Fibroblast of lung (primary cell): ENCODE data around the gene FAM107B. TPM values are rescaled to one million over a fixed set of nuclear protein-coding genes. Genes with fewer than 3 reads are reported as not detected.
"Not testable (repeated sequence)": the region's sequence is repeated elsewhere in the genome, so short reads cannot be mapped to it uniquely, and the experiment has no call there.

Experiments used
- DNase-seq, 2 donors: peaks; one replicate each; pipeline versions ENCODE4 v3.0.0 to v3.0.0-alpha.2; 2010; ENCODE audit warnings: low read depth in 2 of 2
- H2AFZ ChIP-seq: 2 replicates; pipeline ENCODE4 v1.5.1; 2012; ENCODE audit warnings: low read length, control low read depth, inconsistent platforms
- H3K27ac ChIP-seq: 2 replicates; pipeline ENCODE4 v1.5.1; 2011; ENCODE audit warnings: low read length, control low read depth; ENCODE audit not compliant: insufficient read depth
- H3K27me3 ChIP-seq: 2 replicates; pipeline ENCODE4 v1.5.1; 2011; ENCODE audit warnings: mild to moderate bottlenecking, low read length; ENCODE audit not compliant: control insufficient read depth, insufficient read depth
- H3K36me3 ChIP-seq: 2 replicates; pipeline ENCODE4 v1.5.1; 2011; ENCODE audit warnings: low read length; ENCODE audit not compliant: control insufficient read depth, insufficient read depth
- H3K4me1 ChIP-seq: 2 replicates; pipeline ENCODE4 v1.5.1; 2011; ENCODE audit warnings: low read length; ENCODE audit not compliant: control insufficient read depth, insufficient read depth; ENCODE audit errors: extremely low read depth
- H3K4me2 ChIP-seq: 2 replicates; pipeline ENCODE4 v1.5.1; 2011; ENCODE audit warnings: low read length, control low read depth; ENCODE audit not compliant: insufficient read depth; ENCODE audit errors: extremely low read depth
- H3K4me3 ChIP-seq, 4 experiments: fragments of 200-600 bp in 1 of 4; sonication (generic) in 1 of 4; replicated peaks in 1 of 4; 2 replicates each; pipeline ENCODE4 v1.5.1; 2011 to 2016; ENCODE audit warnings: low read length in 4 of 4, low read depth in 3 of 4, mild to moderate bottlenecking in 3 of 4, control low read depth in 2 of 4, inconsistent platforms in 1 of 4, mixed read lengths in 1 of 4; ENCODE audit not compliant: insufficient read depth in 1 of 4; ENCODE audit errors: control extremely low read depth in 1 of 4
- H3K79me2 ChIP-seq: 2 replicates; pipeline ENCODE4 v1.5.1; 2012; ENCODE audit warnings: mild to moderate bottlenecking, low read length, inconsistent platforms; ENCODE audit not compliant: control insufficient read depth, insufficient read depth
- H3K9ac ChIP-seq: 2 replicates; pipeline ENCODE4 v1.5.1; 2011; ENCODE audit warnings: mild to moderate bottlenecking, low read length, control low read depth; ENCODE audit not compliant: insufficient read depth
- H3K9me3 ChIP-seq: 2 replicates; pipeline ENCODE4 v1.5.1; 2012; ENCODE audit warnings: low read depth, low read length; ENCODE audit not compliant: control insufficient read depth, insufficient read depth
- H4K20me1 ChIP-seq: 2 replicates; pipeline ENCODE4 v1.5.1; 2011; ENCODE audit warnings: low read length; ENCODE audit not compliant: control insufficient read depth, insufficient read depth; ENCODE audit errors: extremely low read depth
- EZH2 ChIP-seq: IDR thresholded peaks from 2 replicates; pipeline ENCODE4 v1.5.1; 2012; ENCODE audit warnings: low read length, control low read depth, mild to moderate bottlenecking; ENCODE audit errors: missing control alignments
- polyA plus RNA-seq, 2 donors: library from polyadenylated mRNA; depleted of rRNA in 1 of 2; stranded (reverse) in 1 of 2; unstranded in 1 of 2; fragments of >200 nt; gene quantifications; 2 replicates each; pipeline ENCODE4 v1.2.1, GENCODE V29; 2011 to 2012; ENCODE audit warnings: missing spikeins in 1 of 2
- total RNA-seq: library from RNA; depleted of rRNA; stranded (reverse); fragments of >200 nt; gene quantifications from 2 replicates; pipeline ENCODE4 v1.2.1, GENCODE V29; 2014
- TF ChIP-seq, protein P1 (sequence below), 2 donors: IDR thresholded peaks in 1 of 2; conservative IDR thresholded peaks in 1 of 2; 1 replicate in 1 of 2; 2 replicates in 1 of 2; pipeline ENCODE4 v1.5.1; 2011 to 2012; ENCODE audit warnings: low read length in 2 of 2, control low read depth in 1 of 2, inconsistent platforms in 1 of 2, low read depth in 1 of 2, mild to moderate bottlenecking in 1 of 2

FAM107B gene
- total and polyA plus RNA-seq, 2 donors (not counting 1 experiment from before 2014, with no cell fraction given): 29.0 to 36.0 TPM

DNA sequence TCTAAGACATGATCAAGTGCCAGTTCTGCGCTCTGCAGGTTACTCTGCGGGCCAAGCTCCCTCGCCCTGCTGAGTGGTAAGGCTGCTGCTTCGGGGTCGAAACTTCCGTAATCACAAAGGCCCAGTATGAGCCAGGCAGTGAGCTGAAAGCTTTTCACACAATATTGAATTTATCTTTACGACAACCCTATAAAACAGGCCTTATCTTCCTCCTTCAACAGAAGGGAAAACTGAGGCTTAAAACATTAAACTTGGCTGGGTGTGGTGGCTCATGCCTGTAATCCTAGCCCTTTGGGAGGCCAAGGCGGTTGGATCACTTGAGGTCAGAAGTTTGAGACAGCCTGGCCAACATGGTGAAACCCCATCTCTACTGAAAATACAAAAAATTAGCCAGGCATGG lies 83.3 kb downstream of the FAM107B start:
- DNase-seq: no peak
- H3K9me3 ChIP-seq: no peaks in the 10 kb centered on the region

GRCh38 chr10:14688606-14689005 lies 86.1 kb downstream of the FAM107B start:
- TF ChIP-seq, protein P1, sequence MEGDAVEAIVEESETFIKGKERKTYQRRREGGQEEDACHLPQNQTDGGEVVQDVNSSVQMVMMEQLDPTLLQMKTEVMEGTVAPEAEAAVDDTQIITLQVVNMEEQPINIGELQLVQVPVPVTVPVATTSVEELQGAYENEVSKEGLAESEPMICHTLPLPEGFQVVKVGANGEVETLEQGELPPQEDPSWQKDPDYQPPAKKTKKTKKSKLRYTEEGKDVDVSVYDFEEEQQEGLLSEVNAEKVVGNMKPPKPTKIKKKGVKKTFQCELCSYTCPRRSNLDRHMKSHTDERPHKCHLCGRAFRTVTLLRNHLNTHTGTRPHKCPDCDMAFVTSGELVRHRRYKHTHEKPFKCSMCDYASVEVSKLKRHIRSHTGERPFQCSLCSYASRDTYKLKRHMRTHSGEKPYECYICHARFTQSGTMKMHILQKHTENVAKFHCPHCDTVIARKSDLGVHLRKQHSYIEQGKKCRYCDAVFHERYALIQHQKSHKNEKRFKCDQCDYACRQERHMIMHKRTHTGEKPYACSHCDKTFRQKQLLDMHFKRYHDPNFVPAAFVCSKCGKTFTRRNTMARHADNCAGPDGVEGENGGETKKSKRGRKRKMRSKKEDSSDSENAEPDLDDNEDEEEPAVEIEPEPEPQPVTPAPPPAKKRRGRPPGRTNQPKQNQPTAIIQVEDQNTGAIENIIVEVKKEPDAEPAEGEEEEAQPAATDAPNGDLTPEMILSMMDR (conservative IDR thresholded peaks at IDR 0.05 in 1 of 2, IDR thresholded peaks at IDR 0.05 in 1 of 2; ENCODE audit: low read depth in 1 of 2, low read length in 2 of 2): no peak
- no peak for TF ChIP-seq EZH2
- H3K9me3 ChIP-seq: no peaks in the 10 kb centered on the region
- H3K79me2 ChIP-seq: no peaks in the 10 kb centered on the region
- no peaks in the 10 kb centered on the region for H4K20me1 ChIP-seq
- no peak overlapping the region for H3K4me3 ChIP-seq
- DNase-seq: peak; percentile 73 to 85
- H2AFZ ChIP-seq: no peak overlapping the region
- H3K27me3 ChIP-seq: no peaks in the 10 kb centered on the region
- no peak overlapping the region for H3K9ac ChIP-seq
- H3K4me2 ChIP-seq: peak overlapping the region; percentile 9
- no peak overlapping the region for H3K27ac ChIP-seq
- peaks cover 4% of the 10 kb centered on the region for H3K4me1 ChIP-seq
- no peaks in the 10 kb centered on the region for H3K36me3 ChIP-seq

More for the DNA sequence above, 83.3 kb downstream of the FAM107B start:
- Histone ChIP-seq H3K79me2 (no peaks in the 10 kb centered on the region), H3K4me1 (peaks cover 4% of the 10 kb centered on the region), H2AFZ (no peak overlapping the region), H3K27ac (no peak overlapping the region), H3K36me3 (no peaks in the 10 kb centered on the region), H4K20me1 (no peaks in the 10 kb centered on the region), H3K9ac (no peak overlapping the region), H3K4me3 (no peak overlapping the region), H3K27me3 (no peaks in the 10 kb centered on the region), H3K4me2 (no peak overlapping the region)
- TF ChIP-seq EZH2: no peak
- TF ChIP-seq, protein P1 (conservative IDR thresholded peaks at IDR 0.05 in 1 of 2, IDR thresholded peaks at IDR 0.05 in 1 of 2; ENCODE audit: low read depth in 1 of 2, low read length in 2 of 2): no peak

DNA sequence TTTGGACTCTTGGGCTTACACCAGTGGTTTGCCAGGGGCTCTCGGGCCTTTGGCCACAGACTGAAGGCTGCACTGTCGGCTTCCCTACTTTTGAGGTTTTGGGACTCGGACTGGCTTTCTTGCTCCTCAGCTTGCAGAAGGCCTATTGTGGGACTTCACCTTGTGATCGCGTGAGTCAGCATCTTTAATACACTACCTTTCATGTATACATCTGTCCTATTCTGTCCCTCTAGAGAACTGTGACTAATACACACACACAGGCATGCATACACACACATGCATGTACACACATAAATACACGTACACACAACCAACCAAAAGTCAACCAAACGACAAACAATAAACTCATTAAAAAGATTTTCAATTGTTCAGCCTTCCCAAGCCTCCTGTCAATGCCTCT lies 86.5 kb downstream of the FAM107B start:
- not testable (repeated sequence) for H2AFZ ChIP-seq, H3K36me3 ChIP-seq, H3K27ac ChIP-seq, H3K9ac ChIP-seq, H3K79me2 ChIP-seq, H3K27me3 ChIP-seq, H3K9me3 ChIP-seq, H3K4me1 ChIP-seq, H3K4me3 ChIP-seq, H4K20me1 ChIP-seq
- peak overlapping the region; percentile 9 for H3K4me2 ChIP-seq
- DNase-seq: peak in 1 of 2 donors; percentile 65
